ENCODE results near the gene NCK1.

The NCK1 gene

DNA sequence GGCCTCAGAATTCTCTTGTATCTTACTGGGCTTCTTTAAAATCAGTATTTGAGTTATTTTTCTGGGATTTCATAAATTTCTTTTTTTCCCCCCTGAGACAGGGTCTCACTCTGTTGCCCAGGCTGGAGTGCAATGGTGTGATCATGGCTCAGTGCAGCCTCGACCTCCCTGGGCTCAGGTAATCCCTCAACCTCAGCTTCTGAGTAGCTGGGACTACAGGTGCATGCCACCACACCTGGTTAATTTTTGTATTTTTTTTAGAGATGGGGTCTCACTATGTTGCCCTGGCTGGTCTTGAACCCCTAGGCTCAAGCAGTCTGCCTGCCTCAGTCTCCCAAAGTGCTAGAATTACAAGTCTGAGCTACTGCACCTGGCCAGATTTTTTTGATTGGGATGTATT, 43.5 kb downstream of the NCK1 start:
- H3K27me3 ChIP-seq (ENCODE audit: insufficient read depth, low read length) = no peaks in the 10 kb centered on the region
- H3K79me2 ChIP-seq (ENCODE audit: insufficient read depth, low read length) = peaks cover 100% of the 10 kb centered on the region
- peaks cover 10% of the 10 kb centered on the region for H3K9me3 ChIP-seq (ENCODE audit: low read length)

DNA sequence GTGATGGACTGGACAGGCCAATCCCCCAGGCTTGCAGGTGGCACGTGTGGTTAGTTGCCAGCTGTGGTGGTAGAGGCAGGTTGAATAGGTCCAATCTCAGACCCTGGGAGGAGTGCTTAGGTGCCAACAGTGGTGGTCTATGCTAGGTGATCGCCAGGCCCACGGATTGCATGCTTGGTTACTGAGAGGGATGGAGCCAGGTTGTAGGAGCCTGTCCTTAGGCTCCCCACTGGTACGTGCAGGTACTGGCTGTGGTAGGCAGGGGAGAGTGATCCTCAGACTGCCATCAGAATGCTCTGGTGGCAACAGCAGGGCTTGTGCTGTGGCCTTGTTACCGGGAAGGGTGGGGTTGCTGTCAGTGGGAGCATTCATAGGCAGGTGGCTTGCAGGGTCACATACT, 44.7 kb downstream of the NCK1 start:
- peak overlapping the region; percentile 1 for H3K27ac ChIP-seq (ENCODE audit: low read depth, low read length, poor library complexity, severe bottlenecking)
- TF ChIP-seq, protein P1, sequence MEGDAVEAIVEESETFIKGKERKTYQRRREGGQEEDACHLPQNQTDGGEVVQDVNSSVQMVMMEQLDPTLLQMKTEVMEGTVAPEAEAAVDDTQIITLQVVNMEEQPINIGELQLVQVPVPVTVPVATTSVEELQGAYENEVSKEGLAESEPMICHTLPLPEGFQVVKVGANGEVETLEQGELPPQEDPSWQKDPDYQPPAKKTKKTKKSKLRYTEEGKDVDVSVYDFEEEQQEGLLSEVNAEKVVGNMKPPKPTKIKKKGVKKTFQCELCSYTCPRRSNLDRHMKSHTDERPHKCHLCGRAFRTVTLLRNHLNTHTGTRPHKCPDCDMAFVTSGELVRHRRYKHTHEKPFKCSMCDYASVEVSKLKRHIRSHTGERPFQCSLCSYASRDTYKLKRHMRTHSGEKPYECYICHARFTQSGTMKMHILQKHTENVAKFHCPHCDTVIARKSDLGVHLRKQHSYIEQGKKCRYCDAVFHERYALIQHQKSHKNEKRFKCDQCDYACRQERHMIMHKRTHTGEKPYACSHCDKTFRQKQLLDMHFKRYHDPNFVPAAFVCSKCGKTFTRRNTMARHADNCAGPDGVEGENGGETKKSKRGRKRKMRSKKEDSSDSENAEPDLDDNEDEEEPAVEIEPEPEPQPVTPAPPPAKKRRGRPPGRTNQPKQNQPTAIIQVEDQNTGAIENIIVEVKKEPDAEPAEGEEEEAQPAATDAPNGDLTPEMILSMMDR (IDR thresholded peaks at IDR 0.05; ENCODE audit: low read length) = no peak
- TF ChIP-seq EZH2 (IDR thresholded peaks at IDR 0.05; ENCODE audit: borderline replicate concordance, low read length) = no peak
- H4K20me1 ChIP-seq (ENCODE audit: insufficient read depth, low read length) = no peaks in the 10 kb centered on the region

More for the DNA sequence above, 43.5 kb downstream of the NCK1 start:
- no peak for TF ChIP-seq EZH2 (IDR thresholded peaks at IDR 0.05; ENCODE audit: borderline replicate concordance, low read length)
- TF ChIP-seq, protein P1 (IDR thresholded peaks at IDR 0.05; ENCODE audit: low read length) = no peak
- no peak overlapping the region for H2AFZ ChIP-seq (ENCODE audit: low read length)
- no peak overlapping the region for H3K4me2 ChIP-seq (ENCODE audit: low read length)
- H3K9ac ChIP-seq (ENCODE audit: low read length) = no peak overlapping the region
- H3K9me2 ChIP-seq (ENCODE audit: low read depth, low read length) = no peaks in the 10 kb centered on the region
- no peaks in the 10 kb centered on the region for H4K20me1 ChIP-seq (ENCODE audit: insufficient read depth, low read length)
- no peak overlapping the region for H3K27ac ChIP-seq (ENCODE audit: low read depth, low read length, poor library complexity, severe bottlenecking)
- H3F3A ChIP-seq (ENCODE audit: insufficient read depth, low read length) = no peaks in the 10 kb centered on the region
- H3K4me1 ChIP-seq (ENCODE audit: insufficient read depth, low read length, severe bottlenecking) = peaks cover 31% of the 10 kb centered on the region
- H3K36me3 ChIP-seq (ENCODE audit: insufficient read depth, low read length) = peaks cover 30% of the 10 kb centered on the region
- H3K4me3 ChIP-seq (ENCODE audit: low read depth, low read length, poor library complexity, severe bottlenecking) = no peak overlapping the region

GRCh38 chr3:136908297-136908696, 46.3 kb downstream of the NCK1 start:
- Histone ChIP-seq H3K9me2 (ENCODE audit: low read depth, low read length) (no peaks in the 10 kb centered on the region), H2AFZ (ENCODE audit: low read length) (no peak overlapping the region), H3K9me3 (ENCODE audit: low read length) (peaks cover 20% of the 10 kb centered on the region), H3K36me3 (ENCODE audit: insufficient read depth, low read length) (peaks cover 37% of the 10 kb centered on the region), H3F3A (ENCODE audit: insufficient read depth, low read length) (no peaks in the 10 kb centered on the region), H3K4me2 (ENCODE audit: low read length) (no peak overlapping the region), H3K9ac (ENCODE audit: low read length) (no peak overlapping the region), H3K79me2 (ENCODE audit: insufficient read depth, low read length) (peaks cover 100% of the 10 kb centered on the region), H4K20me1 (ENCODE audit: insufficient read depth, low read length) (no peaks in the 10 kb centered on the region), H3K27ac (ENCODE audit: low read depth, low read length, poor library complexity, severe bottlenecking) (no peak overlapping the region), H3K27me3 (ENCODE audit: insufficient read depth, low read length) (no peaks in the 10 kb centered on the region), H3K4me1 (ENCODE audit: insufficient read depth, low read length, severe bottlenecking) (peaks cover 23% of the 10 kb centered on the region), H3K4me3 (ENCODE audit: low read depth, low read length, poor library complexity, severe bottlenecking) (no peak overlapping the region)
- TF ChIP-seq, protein P1 (IDR thresholded peaks at IDR 0.05; ENCODE audit: low read length) = no peak
- TF ChIP-seq EZH2 (IDR thresholded peaks at IDR 0.05; ENCODE audit: borderline replicate concordance, low read length) = no peak

More for the DNA sequence above, 44.7 kb downstream of the NCK1 start:
- Histone ChIP-seq H3K27me3 (ENCODE audit: insufficient read depth, low read length) (no peaks in the 10 kb centered on the region), H3K9me2 (ENCODE audit: low read depth, low read length) (no peaks in the 10 kb centered on the region), H3K9me3 (ENCODE audit: low read length) (peaks cover 18% of the 10 kb centered on the region), H3K9ac (ENCODE audit: low read length) (no peak overlapping the region), H3K79me2 (ENCODE audit: insufficient read depth, low read length) (peaks cover 100% of the 10 kb centered on the region), H2AFZ (ENCODE audit: low read length) (no peak overlapping the region), H3F3A (ENCODE audit: insufficient read depth, low read length) (no peaks in the 10 kb centered on the region), H3K4me3 (ENCODE audit: low read depth, low read length, poor library complexity, severe bottlenecking) (no peak overlapping the region), H3K36me3 (ENCODE audit: insufficient read depth, low read length) (peaks cover 34% of the 10 kb centered on the region), H3K4me2 (ENCODE audit: low read length) (no peak overlapping the region), H3K4me1 (ENCODE audit: insufficient read depth, low read length, severe bottlenecking) (peaks cover 23% of the 10 kb centered on the region)
